ENCODE data around the gene PAM16. TPM values are rescaled to one million over a fixed set of nuclear protein-coding genes. Genes with fewer than 3 reads are reported as not detected.
A peak's percentile ranks its signal among the peaks of the same experiment; 100 is the strongest.

PAM16 gene
- total RNA-seq, 1 donor from 2014 or later: 36.2 TPM

- H3K4me1 Mint-ChIP-seq: peaks cover 23% of the 10 kb centered on the region
- TF ChIP-seq CTCF (conservative IDR thresholded peaks at IDR 0.05): no peak
- no peaks in the 10 kb centered on the region for H3K36me3 Mint-ChIP-seq (ENCODE audit: low read depth)
- H3K9me3 Mint-ChIP-seq: no peaks in the 10 kb centered on the region
- peaks cover 11% of the 10 kb centered on the region for H3K27me3 Mint-ChIP-seq (ENCODE audit: low read depth)
- H3K4me3 Mint-ChIP-seq: peak overlapping the region; percentile 76
- H3K27ac Mint-ChIP-seq (ENCODE audit: unreplicated experiment): no peak overlapping the region
- no peak for DNase-seq (ENCODE audit: low read depth, low spot score)
These were observed 34.8 kb downstream of the PAM16 start for GRCh38 chr16:4316108-4316863.

- Mint-ChIP-seq H3K9me3 (no peaks in the 10 kb centered on the region), H3K4me3 (peak within 1 kb of the TSS; percentile 92), H3K36me3 (ENCODE audit: low read depth) (no peaks in the 10 kb centered on the region), H3K27ac (ENCODE audit: unreplicated experiment) (no peak within 1 kb of the TSS), H3K27me3 (ENCODE audit: low read depth) (peaks cover 11% of the 10 kb centered on the region), H3K4me1 (peaks cover 23% of the 10 kb centered on the region)
- TF ChIP-seq CTCF (conservative IDR thresholded peaks at IDR 0.05): no peak
- peak; percentile 66 for DNase-seq (ENCODE audit: low read depth, low spot score)
These were observed 35.7 kb downstream of the PAM16 start, which contains the start of gene GLIS2 for GRCh38 chr16:4315186-4316107. TSS of gene GLIS2 (plus strand) at chr16:4316067. CDS start at chr16:4332281, 16,214 bp downstream.

GRCh38 chr16:4314532-4315185, 36.5 kb downstream of the PAM16 start:
- Mint-ChIP-seq H3K4me1 (peaks cover 23% of the 10 kb centered on the region), H3K9me3 (no peaks in the 10 kb centered on the region), H3K27me3 (ENCODE audit: low read depth) (peaks cover 11% of the 10 kb centered on the region), H3K4me3 (peak overlapping the region; percentile 92), H3K27ac (ENCODE audit: unreplicated experiment) (no peak overlapping the region), H3K36me3 (ENCODE audit: low read depth) (no peaks in the 10 kb centered on the region)
- DNase-seq (ENCODE audit: low read depth, low spot score): no peak
- TF ChIP-seq CTCF (conservative IDR thresholded peaks at IDR 0.05): no peak

- Mint-ChIP-seq H3K4me1 (peaks cover 22% of the 10 kb centered on the region), H3K27ac (ENCODE audit: unreplicated experiment) (no peak overlapping the region), H3K9me3 (no peaks in the 10 kb centered on the region), H3K4me3 (peak overlapping the region; percentile 92), H3K27me3 (ENCODE audit: low read depth) (peaks cover 11% of the 10 kb centered on the region), H3K36me3 (ENCODE audit: low read depth) (no peaks in the 10 kb centered on the region)
- peak; percentile 60 for DNase-seq (ENCODE audit: low read depth, low spot score)
- peak; percentile 72 for TF ChIP-seq CTCF (conservative IDR thresholded peaks at IDR 0.05)
These were observed 37.3 kb downstream of the PAM16 start for GRCh38 chr16:4313563-4314531.

All from neural crest cell (in vitro differentiated cells).